NOMO-1 (cell line): ENCODE results near the gene PNPLA7.

Experiments used
- DNase-seq, 2 experiments: peaks; one replicate each; lab custom pipeline; 2025; ENCODE audit not compliant: unreplicated experiment in 2 of 2; lab: John Stamatoyannopoulos, UW

PNPLA7 gene

DNA sequence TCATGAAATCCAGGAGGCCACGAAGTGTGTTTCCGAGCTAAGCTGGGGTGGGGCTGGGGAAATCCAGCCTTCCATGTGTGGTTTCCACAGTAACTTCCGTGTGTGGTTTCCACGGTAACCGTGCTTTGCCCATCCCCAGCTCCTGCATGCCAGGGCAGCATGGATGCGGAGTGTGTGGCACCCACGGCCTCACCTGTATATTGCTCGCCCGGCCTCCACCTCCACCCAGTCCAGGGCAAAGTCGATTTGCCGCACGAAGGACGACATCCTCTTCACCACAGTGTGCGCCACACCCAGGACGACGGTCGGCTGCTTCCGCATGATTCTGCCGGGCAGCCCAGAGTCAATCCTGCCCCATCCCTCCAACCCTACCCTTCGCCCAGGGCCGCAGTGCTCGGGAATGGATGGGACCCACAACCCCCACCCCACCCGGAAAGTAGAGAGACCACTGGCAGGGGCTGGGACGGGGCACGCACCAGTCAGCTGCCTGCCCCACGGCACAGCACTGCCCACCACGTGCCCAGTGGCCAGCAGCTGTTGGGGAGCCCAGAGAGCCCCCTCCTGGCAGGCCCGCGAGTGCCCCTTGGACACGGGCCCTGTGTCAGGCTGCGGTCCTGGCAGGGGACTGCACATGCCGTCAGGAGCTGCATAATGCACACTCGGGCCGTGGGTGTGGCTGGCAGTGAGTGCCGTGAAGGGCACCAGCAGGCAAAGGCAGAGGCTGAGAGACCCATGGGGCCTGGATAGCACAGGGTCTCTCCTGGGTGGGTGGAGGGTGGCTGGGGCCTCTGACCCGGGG, 52.1 kb downstream of the PNPLA7 start:
- no peak for DNase-seq

DNA sequence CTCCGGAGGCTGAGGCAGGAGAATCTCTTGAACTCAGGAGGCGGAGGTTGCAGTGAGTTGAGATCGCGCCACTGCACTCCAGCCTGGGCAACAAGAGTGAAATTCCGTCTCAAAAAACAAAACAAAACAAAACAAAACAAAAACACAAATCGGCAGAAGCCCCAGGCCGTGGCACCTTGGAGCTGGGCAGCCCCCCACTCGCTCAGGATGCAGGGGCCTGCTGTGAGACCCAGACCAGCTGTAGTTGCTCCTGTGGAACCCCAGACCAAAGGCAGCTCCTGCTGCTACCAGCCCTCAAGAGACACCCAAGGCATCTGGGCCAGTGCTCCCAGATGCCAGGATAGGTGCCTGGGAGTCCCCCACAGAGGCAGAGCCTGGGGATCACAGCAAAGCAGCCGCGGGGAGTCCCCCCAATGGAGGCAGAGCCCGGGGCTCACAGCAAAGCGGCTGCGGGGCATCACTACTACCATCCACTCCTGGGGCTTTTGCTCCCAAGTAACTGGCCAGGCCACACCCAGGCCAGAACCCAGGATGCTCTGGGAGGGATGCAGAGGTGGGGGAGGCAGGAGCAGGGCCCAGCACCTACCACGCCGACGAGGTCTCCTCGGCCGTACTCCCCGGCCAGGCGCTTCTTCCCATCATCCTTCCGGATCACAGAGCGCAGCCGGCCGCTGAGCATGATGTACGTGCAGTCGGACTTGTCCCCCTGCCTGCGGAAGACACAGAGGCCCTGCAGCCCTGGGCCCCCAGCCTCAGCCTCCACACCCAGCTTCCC, 53.4 kb downstream of the PNPLA7 start:
- no peak for DNase-seq

DNA sequence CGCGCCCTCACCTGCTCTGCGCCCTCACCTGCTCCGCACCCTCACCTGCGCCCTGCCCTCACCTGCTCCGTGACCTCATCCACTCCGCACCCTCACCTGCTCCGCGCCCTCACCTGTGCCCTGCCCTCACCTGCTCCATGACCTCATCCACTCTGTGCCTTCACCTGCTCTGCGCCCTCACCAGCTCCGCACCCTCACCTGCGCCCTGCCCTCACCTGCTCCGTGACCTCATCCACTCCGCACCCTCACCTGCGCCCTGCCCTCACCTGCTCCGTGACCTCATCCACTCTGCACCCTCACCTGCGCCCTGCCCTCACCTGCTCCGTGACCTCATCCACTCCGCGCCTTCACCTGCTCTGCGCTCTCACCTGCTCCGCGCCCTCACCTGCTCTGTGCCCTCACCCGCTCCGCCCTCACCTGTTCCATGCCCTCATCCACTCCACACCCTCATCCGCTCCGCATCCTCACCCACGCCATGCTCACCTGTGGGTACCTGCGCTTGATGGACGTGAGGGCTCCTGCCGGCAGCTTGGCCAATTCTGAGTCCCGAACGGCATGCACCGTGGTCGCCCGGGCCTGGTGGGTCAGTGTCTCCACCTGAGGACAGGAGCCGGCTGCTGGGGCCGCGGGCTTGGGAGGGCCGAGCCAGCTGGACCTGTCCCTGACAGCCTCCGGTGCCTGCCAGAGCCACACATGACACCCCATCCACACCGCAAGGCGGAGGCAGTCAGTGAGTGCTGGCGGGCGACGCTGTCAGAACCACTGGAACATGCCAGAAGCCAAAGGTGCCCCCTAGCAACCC, 55.5 kb downstream of the PNPLA7 start:
- no peak for DNase-seq

DNA sequence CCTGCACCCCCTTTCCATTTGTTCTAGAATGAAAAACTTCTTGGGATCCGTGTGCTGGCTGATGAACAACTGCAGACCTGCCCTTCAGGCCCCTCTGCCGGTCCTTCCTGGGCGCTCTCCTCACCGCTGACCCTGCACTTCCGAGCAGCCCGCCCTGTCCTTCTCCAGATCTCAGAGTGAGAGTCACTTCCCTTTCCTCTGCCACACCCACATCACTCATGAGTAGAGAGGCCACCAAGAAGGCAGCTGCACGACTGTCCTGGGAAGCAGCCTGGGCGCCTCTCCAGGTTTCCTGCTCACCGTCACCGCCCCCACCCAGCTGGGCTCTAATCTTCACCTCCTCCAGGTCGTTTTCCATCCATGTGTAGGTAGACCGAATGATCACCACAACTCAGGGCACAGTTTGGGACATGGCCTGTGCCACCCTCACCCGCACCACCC, 56.1 kb downstream of the PNPLA7 start:
- peak; percentile 85 to 87 for DNase-seq

- no peak for DNase-seq
Observed at GRCh38 chr9:137493364-137494103, 56.7 kb downstream of the PNPLA7 start.

DNA sequence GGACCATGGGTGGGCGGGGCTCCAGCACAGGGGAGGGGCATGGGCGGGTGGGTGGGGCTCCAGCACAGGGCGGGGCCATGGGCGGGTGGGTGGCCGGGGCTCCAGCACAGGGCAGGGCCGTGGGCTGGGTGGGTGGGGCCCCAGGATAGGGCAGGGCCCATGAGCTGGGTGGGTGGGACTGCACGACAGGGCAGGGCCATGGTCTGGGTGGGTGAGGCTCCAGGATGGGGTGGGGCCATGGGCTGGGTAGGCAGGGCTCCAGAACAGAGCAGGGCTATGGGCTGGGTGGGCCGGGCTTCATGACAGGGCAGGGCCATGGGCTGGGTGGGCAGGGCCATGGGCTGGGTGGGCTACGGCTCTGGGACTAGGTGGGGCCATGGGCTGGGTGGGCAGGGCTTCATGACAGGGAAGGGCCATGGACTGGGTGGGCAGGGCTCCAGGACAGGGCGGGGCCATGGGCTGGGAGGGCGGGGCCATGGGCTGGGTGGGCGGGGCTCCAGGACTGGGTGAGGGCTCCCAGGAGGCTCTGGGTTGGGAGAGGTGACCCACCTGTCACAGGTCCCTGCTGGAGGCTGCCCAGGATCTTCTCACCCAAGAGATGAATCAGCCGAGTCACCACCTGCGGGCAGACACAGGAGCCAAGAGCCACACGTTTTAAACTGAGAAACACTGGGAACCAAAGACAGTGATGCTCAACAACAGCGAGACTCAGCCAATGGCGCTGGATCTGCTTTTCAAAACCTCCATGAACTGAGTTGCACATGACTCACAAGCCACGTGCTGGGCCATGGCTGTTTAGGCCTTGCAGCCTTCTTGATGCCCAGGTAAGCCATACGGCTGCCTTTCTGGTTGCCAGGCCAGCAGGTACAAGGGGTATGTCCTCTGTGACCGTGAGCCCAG, 57.5 kb downstream of the PNPLA7 start:
- no peak for DNase-seq

- no peak for DNase-seq
Observed at GRCh38 chr9:137491735-137492432, 58.3 kb downstream of the PNPLA7 start.

DNA sequence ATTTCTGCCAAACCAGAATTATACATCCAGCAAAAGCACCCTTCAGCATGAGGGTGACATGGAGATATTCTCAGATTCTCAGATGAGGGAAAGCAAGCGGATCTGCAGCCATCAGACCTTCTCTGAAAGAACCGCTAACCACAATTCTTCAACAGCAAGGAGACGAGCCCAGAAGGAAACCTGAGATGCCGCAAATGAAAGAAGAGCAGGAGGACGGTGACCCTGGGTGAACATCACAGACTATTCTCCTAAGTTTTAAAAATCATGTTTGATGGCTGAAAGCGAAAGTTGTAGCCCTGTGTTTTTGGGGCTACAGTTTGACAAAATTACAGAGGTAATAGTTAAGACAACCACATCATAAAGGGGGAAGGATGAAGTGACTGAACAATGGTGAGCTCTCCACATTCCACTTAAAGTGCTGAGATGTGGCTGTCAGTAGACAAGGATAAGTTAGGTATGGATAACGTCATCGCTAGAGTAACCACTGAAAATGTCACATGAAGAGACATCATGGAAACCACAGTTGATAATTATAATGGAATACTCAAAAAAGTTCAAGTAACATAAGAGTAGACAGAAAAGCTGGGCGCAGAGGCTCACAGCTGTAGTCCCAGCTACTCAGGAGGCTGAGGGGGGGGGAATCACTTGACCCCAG, 59.5 kb downstream of the PNPLA7 start:
- no peak for DNase-seq

DNA sequence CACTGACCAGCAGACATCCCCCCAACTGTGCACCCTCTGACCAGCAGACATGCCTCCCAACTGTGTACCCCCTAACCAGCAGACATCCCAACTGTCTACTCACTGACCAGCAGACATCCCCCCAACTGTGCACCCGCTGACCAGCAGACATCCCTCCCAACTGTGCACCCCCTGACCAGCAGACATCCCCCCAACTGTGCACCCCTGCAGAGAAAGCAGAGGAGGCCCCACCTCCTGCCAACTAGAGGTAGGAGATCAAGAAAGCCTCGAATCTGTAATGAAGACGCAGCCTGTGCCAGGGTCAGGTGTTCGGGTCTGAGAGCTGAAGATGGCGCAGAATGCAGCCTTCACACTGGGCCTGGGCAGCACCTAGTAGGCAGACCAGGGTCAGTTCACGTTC, 61.3 kb downstream of the PNPLA7 start:
- DNase-seq, result no peak

DNA sequence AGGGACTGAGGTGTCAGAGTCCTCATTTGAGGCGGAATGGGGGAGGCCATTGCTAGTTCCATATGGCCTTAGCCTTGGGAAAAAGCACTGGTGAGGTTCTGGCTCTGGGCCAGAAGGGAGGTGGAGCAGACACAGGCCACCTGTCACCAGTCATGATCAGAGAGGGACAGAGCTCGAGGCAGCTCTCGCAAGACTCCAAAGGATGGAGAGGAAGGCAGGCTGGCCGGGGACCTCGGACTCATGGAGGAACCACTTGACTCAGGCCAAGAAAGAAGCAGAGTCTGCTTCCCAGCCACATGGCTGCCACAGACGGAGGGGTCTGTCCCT, 61.9 kb downstream of the PNPLA7 start:
- DNase-seq, result no peak

DNA sequence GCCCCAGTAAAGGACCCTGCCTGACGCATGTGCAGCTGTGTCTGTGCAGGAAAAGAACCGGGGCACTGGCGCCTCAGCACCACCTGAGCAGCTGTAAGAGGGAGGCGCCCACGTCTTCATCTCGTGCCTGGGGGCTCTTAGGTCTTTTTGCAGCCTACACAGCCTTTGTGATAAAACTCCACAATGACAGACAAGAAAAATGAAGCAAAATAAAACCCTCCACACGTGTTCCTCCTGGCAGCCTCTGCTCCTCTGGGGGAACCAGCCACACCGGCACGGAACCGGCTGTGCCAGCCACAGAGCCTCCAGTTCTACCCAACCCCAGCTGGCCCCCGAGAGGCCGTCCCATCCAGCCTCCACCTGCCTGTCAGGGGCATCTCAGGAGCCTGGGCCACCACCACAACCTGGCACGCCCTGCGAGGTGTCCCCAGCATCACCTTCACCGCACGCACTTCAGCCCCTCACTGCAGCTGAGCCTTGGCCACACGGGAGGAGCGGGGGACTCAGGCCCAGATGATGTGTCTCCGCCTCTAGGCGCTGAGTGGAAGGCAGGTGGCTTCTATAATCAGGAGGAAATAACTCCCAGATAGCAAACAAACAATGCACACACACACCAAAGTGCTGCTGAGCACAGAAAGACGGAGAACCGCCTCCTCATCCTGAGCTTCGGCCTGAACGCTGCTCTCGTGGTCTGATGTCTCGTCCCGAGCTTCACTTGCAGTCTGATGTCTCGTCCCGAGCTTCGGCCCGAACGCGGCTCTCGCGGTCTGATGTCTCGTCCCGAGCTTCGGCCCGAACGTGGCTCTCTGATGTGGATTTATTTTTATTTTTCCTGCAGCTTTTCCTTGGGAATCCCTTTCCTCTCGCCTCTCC, 62.5 kb downstream of the PNPLA7 start:
- DNase-seq, result no peak

DNA sequence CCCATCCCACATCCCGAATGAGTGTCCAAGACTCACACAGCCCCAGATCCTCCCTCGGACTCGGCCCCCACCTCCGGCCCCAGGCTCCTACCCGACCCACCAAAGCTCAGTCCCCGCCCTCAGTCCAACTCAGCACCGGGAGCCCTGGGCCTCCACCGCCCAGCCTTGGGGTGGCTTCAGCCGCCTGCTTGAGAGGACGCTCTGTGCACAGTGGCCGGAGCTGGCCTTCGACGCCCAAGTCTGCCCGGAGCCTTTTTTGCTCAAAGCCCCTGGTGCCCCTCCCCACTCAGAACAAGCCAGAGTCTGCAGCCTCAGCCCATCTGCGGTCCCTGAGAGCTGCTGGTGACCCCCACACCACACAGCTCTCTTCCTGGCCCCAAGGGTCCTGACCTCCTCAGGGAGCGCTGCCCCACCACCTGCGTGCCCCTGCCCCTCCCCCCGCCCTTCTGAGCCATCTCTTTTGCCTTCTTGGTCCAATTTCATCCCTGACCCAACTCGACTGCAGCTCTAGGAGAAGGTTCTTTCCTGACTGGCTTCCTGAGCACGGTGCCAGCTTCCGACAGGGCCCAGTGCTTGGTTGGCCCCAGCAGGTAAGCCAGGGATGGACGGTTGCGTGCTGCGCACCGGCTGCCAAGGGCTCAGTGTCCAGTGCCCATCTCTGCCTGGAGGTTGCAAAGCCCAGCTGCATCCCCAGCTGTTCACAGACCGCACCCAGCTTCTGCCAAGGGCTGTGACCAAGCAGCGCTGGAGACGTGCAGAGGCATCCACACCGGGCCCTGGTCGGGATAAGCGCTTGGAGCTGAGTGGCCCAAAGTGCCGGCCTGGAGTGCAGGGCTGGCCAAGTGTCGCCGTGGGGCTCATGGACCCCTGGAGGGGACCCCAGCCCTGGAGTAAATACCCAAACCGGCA, 63.4 kb downstream of the PNPLA7 start:
- DNase-seq, result no peak

DNA sequence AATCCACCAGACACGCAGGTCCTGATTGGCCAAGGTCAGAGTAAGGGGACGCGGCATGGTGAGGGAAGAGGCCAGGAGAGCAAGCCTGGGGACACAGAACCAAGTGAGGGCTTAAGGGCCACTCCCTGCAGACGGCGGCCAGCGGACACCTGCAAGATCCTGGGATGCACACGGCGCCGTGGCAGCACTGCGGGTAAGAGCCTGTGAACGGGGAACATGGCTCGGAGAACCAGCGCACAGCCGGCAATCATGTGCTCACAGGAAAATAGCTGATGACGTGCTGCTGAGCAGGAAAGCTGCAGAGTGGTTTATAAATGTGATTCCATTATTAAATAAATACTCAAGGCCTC, 64.1 kb downstream of the PNPLA7 start:
- no peak for DNase-seq

DNA sequence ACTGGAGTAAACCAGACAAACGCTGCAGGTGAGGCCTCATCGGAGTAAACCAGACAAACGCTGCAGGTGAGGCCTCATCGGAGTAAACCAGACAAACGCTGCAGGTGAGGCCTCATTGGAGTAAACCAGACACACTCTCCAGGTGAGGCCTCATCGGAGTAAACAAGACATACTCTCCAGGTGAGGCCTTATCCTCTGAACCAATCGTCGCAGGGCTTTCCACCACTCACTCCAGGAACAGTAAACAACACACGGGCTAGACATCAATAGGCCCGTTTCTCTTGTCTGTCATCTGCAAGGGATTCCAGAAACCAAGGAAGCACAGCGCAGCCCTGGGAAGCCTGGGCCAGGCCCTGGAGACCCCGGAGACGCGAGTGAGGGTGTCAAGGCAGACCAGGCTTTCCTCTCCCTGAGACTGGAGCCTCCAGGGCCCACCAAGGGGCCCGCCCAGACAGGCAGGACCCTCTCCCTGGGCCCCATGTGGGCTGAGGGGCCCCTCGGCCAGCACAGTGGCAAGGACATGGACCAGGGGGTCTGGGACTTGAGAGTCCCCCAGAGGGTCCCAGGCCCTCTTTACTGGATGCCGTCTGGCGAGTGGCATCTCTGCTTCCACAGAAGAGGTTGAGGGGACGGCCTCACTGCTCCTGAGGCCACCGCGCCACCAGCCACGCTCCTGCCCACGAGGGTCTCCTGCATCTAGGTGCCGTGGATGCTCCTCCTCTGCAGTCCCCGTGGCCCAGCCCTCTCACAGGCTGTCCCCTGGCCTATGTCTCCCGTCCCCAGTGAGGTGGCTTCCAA, 64.7 kb downstream of the PNPLA7 start:
- DNase-seq, result no peak

GRCh38 chr9:137484551-137485315, 65.5 kb downstream of the PNPLA7 start:
- no peak for DNase-seq
